GM21825 (cell line): ENCODE results near the gene TENM4.

Source experiments
- ATAC-seq: cut with Tn5 transposase; IDR thresholded peaks from one replicate; pipeline ENCODE4 v1.9.1; 2021; ENCODE audit warnings: mild to moderate bottlenecking, moderate library complexity; ENCODE audit not compliant: unreplicated experiment

The TENM4 gene

GRCh38 chr11:78694152-78694551 lies 746.7 kb downstream of the TENM4 start:
- no peak for ATAC-seq

- ATAC-seq, result no peak
These were observed 749.6 kb downstream of the TENM4 start for GRCh38 chr11:78691215-78691614.

- no peak for ATAC-seq
These were observed 750.4 kb downstream of the TENM4 start for GRCh38 chr11:78690352-78690987.

DNA sequence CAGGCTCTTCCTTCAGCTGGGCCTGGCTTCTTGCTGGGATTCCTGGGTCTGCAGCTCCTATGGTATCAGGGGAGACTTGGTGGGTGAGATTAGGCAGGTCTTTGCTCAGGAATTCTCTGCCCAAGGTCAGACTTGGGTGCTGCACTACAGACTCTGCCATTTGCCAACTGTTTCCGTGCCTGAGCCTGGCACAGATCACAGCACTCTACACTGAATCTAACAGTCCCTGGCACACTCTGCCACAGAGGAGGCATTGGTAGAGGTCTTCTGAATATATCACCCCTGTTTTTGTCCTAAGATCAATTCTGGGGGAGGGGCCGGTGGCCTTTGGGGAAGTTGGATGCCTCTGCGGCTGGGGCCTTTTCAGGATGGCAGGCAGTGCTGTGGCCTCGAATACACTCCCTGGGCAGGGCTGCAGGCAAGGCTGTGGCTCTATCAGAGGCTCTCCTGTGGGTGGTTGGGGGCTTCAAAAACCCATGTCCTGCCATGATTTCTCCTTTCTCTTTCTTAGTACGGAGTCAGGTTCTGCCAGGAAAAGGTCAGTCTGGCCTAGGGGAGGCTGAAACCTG lies 751.2 kb downstream of the TENM4 start:
- ATAC-seq, result no peak

- no peak for ATAC-seq
These were observed 751.7 kb downstream of the TENM4 start for GRCh38 chr11:78689101-78689500.

GRCh38 chr11:78688460-78688859 lies 752.4 kb downstream of the TENM4 start:
- no peak for ATAC-seq

DNA sequence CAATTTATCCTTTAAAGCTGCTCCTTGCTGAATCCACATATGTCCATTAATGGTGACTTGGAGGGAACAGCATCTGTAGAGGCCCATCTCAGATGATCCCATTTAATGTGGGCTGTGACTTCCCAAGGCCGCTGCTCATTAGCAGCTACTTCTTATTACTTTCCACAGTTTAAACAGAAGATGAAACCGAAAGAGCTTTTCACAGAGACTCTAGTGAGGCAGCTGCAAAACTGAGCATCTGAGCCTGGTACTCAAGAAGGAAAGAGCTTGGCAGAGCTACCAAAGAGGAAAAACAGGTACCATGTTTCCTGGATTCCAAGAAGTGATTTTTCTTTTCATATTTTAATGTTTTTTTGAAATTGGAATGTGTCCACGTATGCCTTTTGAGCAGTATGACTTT lies 755.7 kb downstream of the TENM4 start:
- ATAC-seq, result no peak

DNA sequence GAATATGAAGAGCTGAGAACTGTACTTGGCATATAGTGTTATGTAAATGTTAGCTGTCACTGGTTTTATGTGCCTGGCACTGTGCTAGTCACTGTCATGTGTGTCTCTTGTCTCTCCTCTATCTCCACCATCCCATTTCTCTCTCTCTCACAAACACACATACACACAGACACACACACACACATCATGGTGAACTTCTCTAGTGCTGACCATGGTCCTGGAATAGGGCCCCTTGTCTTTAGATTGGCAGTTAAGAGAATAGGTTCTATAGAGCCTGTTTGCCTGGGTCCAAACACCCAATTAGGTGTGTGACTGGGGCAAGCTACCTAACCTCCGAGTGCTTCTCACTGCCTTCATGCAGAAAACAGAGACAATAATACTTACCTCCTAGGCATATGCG lies 756.5 kb downstream of the TENM4 start:
- no peak for ATAC-seq

DNA sequence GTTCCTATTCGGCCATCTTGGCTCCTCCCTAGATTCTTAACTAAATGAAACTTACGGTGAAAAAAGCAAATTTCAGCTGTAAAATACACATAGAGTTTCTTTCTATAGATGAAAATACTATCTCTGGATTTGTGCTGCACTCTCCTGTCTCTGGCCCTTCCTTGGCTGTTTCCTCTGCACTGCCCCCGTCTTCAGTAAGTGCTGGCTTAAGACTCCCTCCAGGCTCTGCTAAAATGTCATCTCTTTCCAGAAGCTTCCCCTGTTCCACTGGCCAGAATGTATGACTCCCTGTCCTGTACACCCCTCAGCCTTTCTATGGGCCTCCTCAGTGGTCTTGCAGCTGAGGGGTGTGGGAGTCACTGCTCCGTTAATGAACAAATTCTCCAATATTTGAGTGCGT lies 757.1 kb downstream of the TENM4 start:
- no peak for ATAC-seq

- ATAC-seq, result no peak
These were observed 764.7 kb downstream of the TENM4 start for GRCh38 chr11:78676026-78676557.

GRCh38 chr11:78672850-78673620 lies 767.8 kb downstream of the TENM4 start:
- no peak for ATAC-seq

DNA sequence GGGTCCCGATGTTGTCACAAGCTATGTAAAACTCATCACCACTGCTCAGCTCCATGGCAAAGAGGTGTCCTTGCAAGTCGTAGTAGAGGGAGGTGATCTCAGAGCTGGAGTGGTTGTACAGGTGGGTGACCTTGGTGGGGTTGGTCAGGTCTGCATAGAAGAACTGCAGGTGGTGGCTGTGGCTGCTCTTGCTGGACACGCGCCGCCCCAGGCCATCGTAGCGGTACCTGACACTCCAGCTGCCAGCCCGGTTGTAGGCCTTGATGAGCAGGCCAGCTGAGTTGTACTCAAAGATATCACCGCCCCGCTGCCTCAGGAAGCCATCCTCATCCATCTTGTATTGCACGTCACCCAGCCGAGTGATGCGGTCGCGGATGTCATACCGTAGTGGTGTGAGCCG lies 771.6 kb downstream of the TENM4 start:
- no peak for ATAC-seq

DNA sequence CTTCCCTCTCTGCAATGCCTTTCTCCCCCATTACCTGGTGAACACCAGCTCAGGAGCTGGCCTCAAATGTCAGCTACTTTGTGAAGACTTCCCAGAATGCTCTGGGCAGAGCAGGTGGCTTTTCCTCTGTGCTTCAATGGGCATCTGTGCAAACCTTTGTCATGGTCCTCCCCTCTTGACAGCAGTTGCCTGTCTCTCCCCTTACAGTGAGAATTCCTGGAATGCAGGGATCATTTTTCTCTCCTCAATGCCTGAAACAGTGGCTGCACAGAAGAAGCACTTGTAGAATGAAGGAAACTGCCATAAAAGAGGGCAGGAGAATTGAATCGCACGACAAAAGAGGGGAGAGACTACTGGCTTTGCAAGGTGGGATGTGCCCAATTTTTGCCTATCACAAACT lies 773.4 kb downstream of the TENM4 start:
- ATAC-seq, result no peak

DNA sequence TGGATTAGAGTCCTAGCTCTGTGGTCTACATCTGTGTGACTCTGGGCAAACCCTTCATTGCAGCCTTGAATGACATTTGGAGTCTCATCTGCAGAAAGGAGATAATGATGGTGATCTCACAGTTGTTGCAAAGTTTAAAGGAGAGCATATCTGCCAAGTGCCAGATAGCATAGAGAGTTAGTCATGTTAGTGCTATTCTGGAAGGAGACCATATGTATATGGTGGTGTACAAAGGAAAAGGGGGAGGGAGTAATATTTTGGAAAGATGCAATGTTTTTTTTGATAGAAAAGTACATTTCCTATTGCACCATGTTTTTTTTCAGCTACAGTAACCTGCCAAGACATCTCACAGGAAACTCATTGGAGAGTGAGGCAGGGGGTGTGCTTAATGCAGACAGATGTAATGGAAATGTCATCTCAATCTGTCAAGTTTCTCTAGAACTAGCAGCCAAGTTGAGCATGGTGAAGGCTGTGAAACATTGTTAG lies 774.1 kb downstream of the TENM4 start:
- no peak for ATAC-seq

DNA sequence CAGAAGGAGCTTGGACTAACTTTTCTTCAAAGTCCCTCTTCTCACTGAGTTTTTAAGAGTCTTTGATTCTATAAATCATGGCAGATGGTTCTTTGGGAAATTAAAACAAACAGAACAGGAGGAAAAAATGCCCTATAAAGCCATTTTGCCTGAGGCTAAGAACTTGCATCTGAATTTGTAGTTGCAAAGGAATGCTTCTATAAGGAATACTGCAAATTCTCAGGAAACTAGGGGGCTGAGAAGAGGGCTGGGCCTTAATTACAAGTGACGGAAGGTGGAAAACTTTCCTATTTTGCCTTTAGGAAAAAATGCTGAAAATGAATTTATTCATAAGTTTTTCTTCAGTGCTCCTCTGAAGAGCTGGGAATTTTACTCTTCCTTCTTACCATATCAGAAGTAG lies 776.2 kb downstream of the TENM4 start:
- no peak for ATAC-seq

GRCh38 chr11:78662811-78663210 lies 778.0 kb downstream of the TENM4 start:
- ATAC-seq, result no peak

GRCh38 chr11:78660471-78660870 lies 780.4 kb downstream of the TENM4 start:
- no peak for ATAC-seq

DNA sequence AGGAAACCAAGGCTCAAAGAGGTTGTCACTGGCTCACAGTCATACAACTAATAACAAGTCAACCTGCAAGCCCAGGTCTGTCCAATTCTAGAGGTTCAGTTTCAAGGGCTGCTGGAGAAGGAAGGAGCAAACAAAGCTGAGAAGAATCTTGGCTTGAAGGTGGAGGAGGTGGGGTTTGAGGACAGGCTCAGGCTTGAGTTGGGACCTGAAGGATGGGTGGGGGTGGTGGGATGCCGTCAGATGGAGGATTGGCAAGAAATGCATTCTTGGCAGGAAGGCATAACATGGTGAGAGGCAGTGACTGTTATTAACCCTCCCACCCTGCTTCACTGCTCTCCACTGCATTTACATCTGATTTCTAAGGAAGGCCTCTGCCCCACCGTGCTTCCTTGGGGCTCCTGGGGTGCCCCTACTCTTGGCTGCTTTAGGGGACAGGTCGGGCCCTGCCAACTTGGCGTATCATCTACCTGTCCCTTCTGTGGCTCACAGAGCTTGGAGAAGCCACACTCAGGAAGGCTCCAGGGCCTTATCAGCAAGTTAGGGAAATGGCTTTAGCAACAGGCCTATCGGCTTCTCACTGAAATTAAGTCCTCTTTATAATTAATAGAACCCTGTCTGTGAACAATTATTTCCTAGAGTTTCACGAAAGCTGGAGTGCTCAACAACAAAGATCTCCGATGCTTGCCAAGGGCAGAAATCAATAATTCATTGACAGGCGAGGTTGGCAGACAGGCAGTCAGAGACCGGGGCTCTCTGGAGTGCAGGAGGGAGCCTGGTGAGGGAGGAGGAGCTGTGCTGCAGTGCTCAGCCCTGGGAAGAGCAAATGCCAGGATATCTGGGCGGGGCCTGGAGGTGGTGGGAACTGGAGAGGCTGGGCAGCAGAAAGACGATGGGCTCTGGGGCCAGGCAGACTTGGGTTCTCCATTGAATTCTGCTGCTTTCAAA lies 781.2 kb downstream of the TENM4 start:
- no peak for ATAC-seq

- no peak for ATAC-seq
These were observed 782.6 kb downstream of the TENM4 start for GRCh38 chr11:78657968-78658839.

DNA sequence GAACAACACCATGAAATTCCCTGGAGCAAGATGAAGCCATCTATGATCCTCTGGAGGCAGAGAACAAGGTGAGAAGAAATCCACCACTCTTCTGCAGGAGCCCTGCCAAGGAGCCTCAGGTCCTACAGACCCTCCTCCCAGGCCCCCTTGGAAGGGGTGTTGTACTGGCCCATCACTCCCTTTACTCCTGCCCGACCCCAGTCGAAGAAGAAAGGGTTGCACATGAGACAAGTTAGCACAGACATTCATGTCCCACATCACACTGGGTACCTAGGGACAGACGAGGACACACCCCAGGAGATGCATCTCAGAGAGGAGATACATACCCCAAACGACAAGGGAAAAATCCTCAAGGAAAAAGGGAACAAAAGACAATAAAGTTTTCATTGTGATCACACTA lies 783.4 kb downstream of the TENM4 start:
- no peak for ATAC-seq
